SH-SY5Y (cell line): ENCODE data around the gene TMEM164.

Source experiments
- GATA2 ChIP-seq: IDR thresholded peaks from 2 replicates; pipeline ENCODE4 v1.6.1; 2011; ENCODE audit warnings: mild to moderate bottlenecking, low read depth, low read length
- GATA3 ChIP-seq: IDR thresholded peaks from 2 replicates; pipeline ENCODE4 v1.6.1; 2011; ENCODE audit warnings: low read depth, mild to moderate bottlenecking, low read length, moderate library complexity

- TF ChIP-seq GATA2 (no peak), GATA3 (no peak)
Measured at GRCh38 chrX:110210417-110211139, 207.7 kb downstream of the TMEM164 start.
